HCT116 (cell line): ENCODE results near the gene TCAP.

Source experiments
- ATF3 ChIP-seq: IDR thresholded peaks from 2 replicates; pipeline ENCODE4 v1.6.1; 2012
- CTCF ChIP-seq, 3 experiments: fragments of 200-600 bp in 1 of 3; sonication (generic) in 1 of 3; IDR thresholded peaks in 2 of 3; conservative IDR thresholded peaks in 1 of 3; 2 replicates each; pipeline ENCODE4 v1.5.1; 2012 to 2017; ENCODE audit warnings: low read depth in 2 of 3, low read length in 2 of 3, antibody characterized with exemption in 1 of 3, borderline replicate concordance in 1 of 3, control low read depth in 1 of 3, mild to moderate bottlenecking in 1 of 3, mixed read lengths in 1 of 3, mixed run types in 1 of 3, moderate library complexity in 1 of 3; ENCODE audit not compliant: insufficient read depth in 1 of 3
- EGR1 ChIP-seq: IDR thresholded peaks from 2 replicates; pipeline ENCODE4 v1.6.1; 2012; ENCODE audit warnings: low read depth
- EZH2 ChIP-seq: fragments of 200-600 bp; sonication (generic); IDR thresholded peaks from 2 replicates; pipeline ENCODE4 v1.6.1; 2017; ENCODE audit warnings: antibody characterized with exemption, mixed run types
- POLR2A ChIP-seq: IDR thresholded peaks from 2 replicates; pipeline ENCODE4 v1.7.0; 2011; ENCODE audit warnings: borderline replicate concordance; ENCODE audit not compliant: insufficient read depth, insufficient read length; ENCODE audit errors: extremely low read depth
- SP1 ChIP-seq: IDR thresholded peaks from 2 replicates; pipeline ENCODE4 v1.6.1; 2012; ENCODE audit warnings: low read depth

GRCh38 chr17:39627712-39628516, 37.2 kb upstream of the TCAP start:
- no peak for TF ChIP-seq POLR2A
- no peak for TF ChIP-seq CTCF (IDR thresholded peaks at IDR 0.05 in 2 of 3, conservative IDR thresholded peaks at IDR 0.05 in 1 of 3; ENCODE audit: borderline replicate concordance in 1 of 3, insufficient read depth in 1 of 3, low read depth in 2 of 3, low read length in 2 of 3)
- TF ChIP-seq ATF3: no peak
- no peak for TF ChIP-seq EZH2
- TF ChIP-seq SP1: no peak
- TF ChIP-seq EGR1: no peak
